Progenitor cell of endocrine pancreas (in vitro differentiated cells): Measurements from ENCODE around the gene NAV2. TPM values are rescaled to one million over a fixed set of nuclear protein-coding genes. Genes with fewer than 3 reads are reported as not detected.

Source experiments
- DNase-seq: peaks from one replicate; pipeline ENCODE4 v3.0.0; 2021; ENCODE audit warnings: low spot score; ENCODE audit not compliant: unreplicated experiment
- H3K27ac Mint-ChIP-seq: 2 replicates; pipeline ENCODE4 v1.8.0; 2021; ENCODE audit warnings: mild to moderate bottlenecking, moderate library complexity, mixed read lengths
- H3K27me3 Mint-ChIP-seq: 2 replicates; pipeline ENCODE4 v1.8.0; 2021; ENCODE audit warnings: mixed read lengths
- H3K36me3 Mint-ChIP-seq: 2 replicates; pipeline ENCODE4 v1.8.0; 2022; ENCODE audit warnings: mixed read lengths; ENCODE audit not compliant: insufficient read depth
- H3K4me1 Mint-ChIP-seq: 2 replicates; pipeline ENCODE4 v1.8.0; 2021; ENCODE audit warnings: low read depth, mixed read lengths
- H3K4me3 Mint-ChIP-seq: 2 replicates; pipeline ENCODE4 v1.8.0; 2021; ENCODE audit warnings: low read depth, mild to moderate bottlenecking, moderate library complexity, mixed read lengths
- H3K9me3 Mint-ChIP-seq: 2 replicates; pipeline ENCODE4 v1.8.0; 2021; ENCODE audit warnings: low read depth, mixed read lengths
- total RNA-seq: library from RNA; stranded (reverse); gene quantifications from 2 replicates; pipeline ENCODE4 v1.2.1, GENCODE V29; 2021
- TF ChIP-seq, protein P1 (sequence below): fragments of 200-600 bp; sonication (generic); IDR thresholded peaks from one replicate; pipeline ENCODE4 v1.5.0; 2021; ENCODE audit warnings: antibody characterized with exemption, mild to moderate bottlenecking; ENCODE audit not compliant: unreplicated experiment

Gene NAV2
- total RNA-seq, 1 donor from 2014 or later, result 88.3 TPM

DNA sequence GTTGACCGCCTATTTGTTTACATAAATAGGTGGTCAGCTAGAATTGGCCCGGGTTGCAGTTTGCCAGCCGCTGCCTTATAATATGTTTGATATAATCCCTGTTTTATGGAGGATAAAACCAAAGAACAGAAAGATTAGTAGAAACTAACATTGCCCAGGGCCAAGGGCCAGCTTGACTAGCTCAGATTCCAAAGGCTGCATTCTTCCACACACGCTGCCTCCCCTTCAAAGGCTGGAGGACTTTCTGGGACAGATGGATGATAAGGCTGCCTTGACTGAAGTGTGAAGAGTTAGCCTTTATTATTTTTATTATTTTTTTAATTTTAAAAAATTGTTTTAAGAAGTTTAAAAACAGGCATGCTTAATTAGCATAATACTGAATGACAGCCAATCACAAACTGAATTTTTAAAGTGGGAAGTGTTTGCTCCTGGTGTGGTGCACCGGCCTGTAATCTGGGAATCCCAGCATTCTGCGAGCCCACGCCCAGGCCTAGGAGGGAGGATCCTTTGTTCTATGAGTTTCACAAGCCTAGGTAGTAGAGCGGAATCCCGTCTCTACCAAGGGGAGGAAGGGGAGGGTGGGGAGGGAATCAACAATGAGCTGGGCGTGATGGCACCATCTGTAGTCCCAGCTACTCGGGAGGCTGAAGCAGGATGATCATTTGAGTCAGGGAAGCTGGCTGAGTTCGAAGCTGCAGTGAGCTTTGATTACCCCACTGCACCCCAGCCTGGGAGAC, 114.9 kb downstream of the NAV2 start:
- H3K27ac Mint-ChIP-seq, result no peak overlapping the region
- DNase-seq, result no peak
- no peaks in the 10 kb centered on the region for H3K36me3 Mint-ChIP-seq
- H3K9me3 Mint-ChIP-seq, result no peaks in the 10 kb centered on the region
- H3K4me1 Mint-ChIP-seq, result peaks cover 24% of the 10 kb centered on the region
- no peaks in the 10 kb centered on the region for H3K27me3 Mint-ChIP-seq
- TF ChIP-seq, protein P1, sequence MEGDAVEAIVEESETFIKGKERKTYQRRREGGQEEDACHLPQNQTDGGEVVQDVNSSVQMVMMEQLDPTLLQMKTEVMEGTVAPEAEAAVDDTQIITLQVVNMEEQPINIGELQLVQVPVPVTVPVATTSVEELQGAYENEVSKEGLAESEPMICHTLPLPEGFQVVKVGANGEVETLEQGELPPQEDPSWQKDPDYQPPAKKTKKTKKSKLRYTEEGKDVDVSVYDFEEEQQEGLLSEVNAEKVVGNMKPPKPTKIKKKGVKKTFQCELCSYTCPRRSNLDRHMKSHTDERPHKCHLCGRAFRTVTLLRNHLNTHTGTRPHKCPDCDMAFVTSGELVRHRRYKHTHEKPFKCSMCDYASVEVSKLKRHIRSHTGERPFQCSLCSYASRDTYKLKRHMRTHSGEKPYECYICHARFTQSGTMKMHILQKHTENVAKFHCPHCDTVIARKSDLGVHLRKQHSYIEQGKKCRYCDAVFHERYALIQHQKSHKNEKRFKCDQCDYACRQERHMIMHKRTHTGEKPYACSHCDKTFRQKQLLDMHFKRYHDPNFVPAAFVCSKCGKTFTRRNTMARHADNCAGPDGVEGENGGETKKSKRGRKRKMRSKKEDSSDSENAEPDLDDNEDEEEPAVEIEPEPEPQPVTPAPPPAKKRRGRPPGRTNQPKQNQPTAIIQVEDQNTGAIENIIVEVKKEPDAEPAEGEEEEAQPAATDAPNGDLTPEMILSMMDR, result no peak
- H3K4me3 Mint-ChIP-seq, result no peak overlapping the region

DNA sequence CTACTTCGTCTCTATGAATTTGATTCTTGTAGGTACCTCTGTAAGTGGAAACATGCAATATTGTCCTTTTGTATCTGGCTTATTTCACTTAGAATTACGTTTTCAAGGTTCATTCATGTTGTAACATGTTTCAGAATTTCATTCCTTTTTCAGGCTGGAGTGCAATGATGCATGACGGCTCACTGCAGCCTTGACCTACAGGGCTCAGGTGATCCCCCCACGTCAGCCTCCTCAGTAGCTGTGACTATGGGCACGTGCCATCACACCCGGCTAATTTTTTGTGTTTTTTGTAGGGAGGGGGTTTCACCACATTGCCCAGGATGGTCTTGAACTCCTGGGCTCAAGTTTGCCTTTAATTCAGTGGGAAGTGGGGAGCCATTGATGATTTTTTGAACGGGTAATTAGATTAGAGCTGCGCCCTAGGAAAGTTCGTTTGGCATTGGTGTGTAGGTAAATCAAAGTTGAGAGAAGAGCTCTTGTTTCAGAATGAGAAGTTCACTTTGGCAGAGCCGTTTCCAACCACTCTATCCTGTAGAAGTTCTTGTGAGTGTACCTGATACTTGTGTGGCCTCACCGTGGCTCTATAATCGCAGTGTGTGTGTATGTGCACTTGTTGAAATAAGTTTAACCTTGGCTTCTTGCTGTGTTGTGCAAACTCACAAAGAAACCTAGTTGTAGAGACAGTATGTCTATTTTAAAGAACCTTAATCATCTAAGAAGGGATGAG, 115.9 kb downstream of the NAV2 start:
- TF ChIP-seq, protein P1, result no peak
- H3K36me3 Mint-ChIP-seq, result peaks cover 6% of the 10 kb centered on the region
- H3K4me1 Mint-ChIP-seq, result peaks cover 23% of the 10 kb centered on the region
- no peaks in the 10 kb centered on the region for H3K27me3 Mint-ChIP-seq
- no peak overlapping the region for H3K4me3 Mint-ChIP-seq
- peak overlapping the region; percentile 11 for H3K27ac Mint-ChIP-seq
- peaks cover 2% of the 10 kb centered on the region for H3K9me3 Mint-ChIP-seq
- no peak for DNase-seq

DNA sequence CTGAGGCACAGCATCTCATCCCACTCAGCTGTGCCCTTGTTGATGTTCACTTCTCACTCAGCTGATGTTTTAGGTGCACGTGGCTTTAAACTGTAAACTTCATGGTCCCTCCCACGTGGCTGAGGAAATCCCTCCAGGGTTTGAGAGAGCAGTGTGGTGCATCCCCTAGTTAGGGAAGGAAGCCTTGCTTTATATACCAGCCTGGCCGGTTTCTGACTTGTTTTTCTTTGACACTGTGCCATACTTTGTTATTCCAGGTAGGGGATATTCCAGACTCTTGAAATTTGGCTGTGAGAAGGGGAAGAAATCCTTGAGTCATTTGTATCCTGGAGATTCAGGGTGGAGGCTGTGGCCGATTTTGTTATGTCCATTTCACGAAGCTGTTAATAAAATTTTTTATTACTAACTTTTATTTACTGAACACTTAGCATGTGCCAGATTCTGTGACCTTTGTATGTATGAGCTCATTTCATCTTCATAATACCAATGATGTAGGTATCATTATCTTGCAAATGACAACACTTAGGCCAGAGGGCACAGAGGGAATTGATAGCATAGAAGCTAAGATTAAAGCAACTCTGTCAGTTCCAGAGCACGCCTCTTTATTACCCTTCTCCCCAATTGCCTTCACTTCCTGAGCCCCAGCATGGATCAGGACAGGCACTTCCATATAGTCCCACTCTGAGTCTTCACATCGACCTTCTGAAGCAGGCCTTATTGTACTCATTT, 116.6 kb downstream of the NAV2 start:
- Mint-ChIP-seq H3K27me3 (no peaks in the 10 kb centered on the region), H3K9me3 (peaks cover 7% of the 10 kb centered on the region), H3K4me3 (no peak overlapping the region), H3K27ac (peak overlapping the region; percentile 27), H3K36me3 (peaks cover 13% of the 10 kb centered on the region), H3K4me1 (peaks cover 23% of the 10 kb centered on the region)
- TF ChIP-seq, protein P1, result no peak
- no peak for DNase-seq

DNA sequence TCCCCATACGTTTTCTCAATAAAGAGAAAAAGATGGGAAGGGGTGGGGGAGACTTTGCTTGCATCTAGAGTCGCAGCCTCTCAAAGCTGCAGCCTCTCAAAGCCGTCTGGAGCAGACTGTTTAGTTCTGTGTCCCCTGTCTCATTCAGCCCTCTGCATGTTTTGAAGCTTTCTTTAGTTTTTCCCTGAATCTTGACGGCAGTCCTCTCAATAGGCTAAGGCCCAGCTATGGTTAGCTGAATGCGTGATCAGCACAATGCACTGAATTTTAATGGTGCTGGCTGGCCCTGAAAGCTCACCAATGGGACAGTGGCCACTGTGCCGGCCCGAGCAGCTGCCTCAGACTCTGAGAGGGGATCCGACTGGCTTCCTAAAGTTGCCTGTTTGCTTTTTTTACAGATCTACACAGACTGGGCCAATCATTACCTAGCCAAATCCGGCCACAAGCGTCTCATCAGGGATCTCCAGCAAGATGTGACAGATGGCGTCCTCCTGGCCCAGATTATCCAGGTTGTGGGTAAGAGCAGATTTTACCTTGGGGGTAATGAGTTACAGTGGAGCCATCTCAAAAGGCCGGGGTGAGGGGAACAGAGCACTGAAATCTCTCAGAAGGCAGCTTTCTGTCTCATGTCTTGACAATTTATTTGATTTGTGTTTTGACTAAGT, 119.6 kb downstream of the NAV2 start:
- DNase-seq, result no peak
- H3K27me3 Mint-ChIP-seq, result no peaks in the 10 kb centered on the region
- H3K27ac Mint-ChIP-seq, result peak overlapping the region; percentile 29
- peaks cover 7% of the 10 kb centered on the region for H3K9me3 Mint-ChIP-seq
- peaks cover 10% of the 10 kb centered on the region for H3K4me1 Mint-ChIP-seq
- TF ChIP-seq, protein P1, result no peak
- no peak overlapping the region for H3K4me3 Mint-ChIP-seq
- H3K36me3 Mint-ChIP-seq, result peaks cover 20% of the 10 kb centered on the region

DNA sequence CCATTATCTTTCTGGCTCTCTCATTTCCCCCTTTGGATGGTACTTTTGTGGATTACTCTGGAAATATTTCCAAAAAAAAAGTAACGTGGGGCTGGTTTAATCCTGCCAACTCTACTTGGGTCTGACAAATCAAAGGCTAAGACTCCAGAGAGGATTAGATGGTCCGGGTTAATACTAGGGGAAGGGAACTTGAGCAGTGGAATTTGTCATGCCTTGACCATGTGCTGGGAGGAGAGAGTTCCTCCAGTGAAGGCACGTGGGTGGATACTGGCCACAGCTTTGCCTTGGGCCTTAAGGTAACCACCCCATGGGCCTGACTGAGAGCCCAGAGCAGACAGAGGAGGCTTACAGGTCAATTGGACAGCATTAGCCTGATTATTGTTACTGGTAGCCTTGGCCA, 120.3 kb downstream of the NAV2 start:
- TF ChIP-seq, protein P1, result no peak
- Mint-ChIP-seq H3K27ac (no peak overlapping the region), H3K4me3 (no peak overlapping the region), H3K9me3 (peaks cover 7% of the 10 kb centered on the region), H3K4me1 (peaks cover 9% of the 10 kb centered on the region), H3K27me3 (no peaks in the 10 kb centered on the region), H3K36me3 (peaks cover 20% of the 10 kb centered on the region)
- no peak for DNase-seq
